ENCODE results near the gene PTPN21.

PTPN21 gene

DNA sequence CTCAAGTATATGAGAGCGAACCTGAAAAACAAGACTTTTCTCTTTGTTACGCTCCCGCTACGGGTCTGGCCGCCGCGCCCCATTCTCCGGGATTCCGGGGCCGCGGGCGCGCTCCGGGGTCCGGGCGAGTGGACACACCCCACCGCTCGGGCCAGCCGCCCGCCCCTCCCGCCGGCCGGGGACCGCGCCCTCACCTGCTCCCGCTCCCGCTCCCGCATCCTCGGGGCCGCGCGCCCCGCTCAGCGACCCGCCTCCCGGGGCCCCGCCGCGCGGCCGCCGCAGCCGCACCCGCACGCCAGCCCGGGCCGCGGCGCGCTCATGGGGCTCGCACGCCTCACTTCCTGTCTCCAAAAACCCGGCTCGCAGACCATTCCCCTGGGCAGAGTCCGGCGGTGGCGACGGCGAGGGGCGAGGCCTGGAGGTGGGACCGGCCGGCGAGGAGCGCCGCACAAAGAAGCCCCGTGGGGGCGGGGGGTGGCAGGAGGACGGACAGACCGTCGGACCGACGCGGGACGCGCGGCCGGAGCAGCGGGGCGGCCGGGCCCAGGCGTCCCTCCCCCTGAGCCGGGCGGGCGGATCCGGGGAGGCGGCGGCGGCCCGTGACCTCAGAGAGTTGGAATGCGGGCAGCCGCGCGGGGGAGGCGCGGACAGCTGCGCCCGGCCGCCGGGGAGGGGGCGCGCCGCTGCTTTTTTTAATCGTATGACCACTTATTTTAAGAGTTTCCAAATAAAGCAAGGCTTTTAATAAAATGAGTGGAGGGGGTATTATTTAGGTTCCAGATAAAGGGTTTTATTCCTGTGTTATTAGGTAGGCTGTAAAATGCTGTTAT lies at the start of gene PTPN21:
Gene PTPN21, minus strand, starts transcription at position 551 of the 830 bp plus-strand sequence. CDS start 4,590 bp downstream, outside the sequence.
- TF ChIP-seq POLR2A (IDR thresholded peaks at IDR 0.05; ENCODE audit: low read length) (no peak), GATA1 (IDR thresholded peaks at IDR 0.05; ENCODE audit: low read depth, low read length) (no peak)
- DNase-seq, result peak; percentile 61 to 64

DNA sequence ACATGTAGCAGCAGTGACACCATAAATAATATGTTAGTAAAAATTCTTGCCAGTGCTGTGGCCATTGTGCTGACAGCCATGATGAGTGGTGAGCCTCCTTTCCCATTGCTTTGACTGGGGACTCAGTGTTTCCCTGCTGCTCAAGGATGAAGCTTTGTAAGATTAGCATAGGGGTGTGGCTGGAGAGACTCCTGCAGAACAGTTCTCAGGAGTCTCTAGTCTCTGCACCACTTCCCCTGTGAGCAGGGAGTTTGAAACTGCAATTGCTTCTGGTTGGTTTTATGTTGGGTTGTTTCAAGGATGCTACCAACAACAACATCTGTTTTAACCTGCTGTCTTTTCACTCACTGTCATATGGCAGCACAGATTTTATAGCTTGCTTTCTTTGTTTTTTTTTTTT lies 49.4 kb upstream of the PTPN21 start:
- TF ChIP-seq POLR2A (IDR thresholded peaks at IDR 0.05; ENCODE audit: low read length) (no peak), GATA1 (IDR thresholded peaks at IDR 0.05; ENCODE audit: low read depth, low read length) (no peak)
- DNase-seq, result no peak

- no peak for TF ChIP-seq POLR2A (IDR thresholded peaks at IDR 0.05; ENCODE audit: low read length)
- no peak for DNase-seq
Observed at GRCh38 chr14:88599761-88600439, 45.1 kb upstream of the PTPN21 start.

DNA sequence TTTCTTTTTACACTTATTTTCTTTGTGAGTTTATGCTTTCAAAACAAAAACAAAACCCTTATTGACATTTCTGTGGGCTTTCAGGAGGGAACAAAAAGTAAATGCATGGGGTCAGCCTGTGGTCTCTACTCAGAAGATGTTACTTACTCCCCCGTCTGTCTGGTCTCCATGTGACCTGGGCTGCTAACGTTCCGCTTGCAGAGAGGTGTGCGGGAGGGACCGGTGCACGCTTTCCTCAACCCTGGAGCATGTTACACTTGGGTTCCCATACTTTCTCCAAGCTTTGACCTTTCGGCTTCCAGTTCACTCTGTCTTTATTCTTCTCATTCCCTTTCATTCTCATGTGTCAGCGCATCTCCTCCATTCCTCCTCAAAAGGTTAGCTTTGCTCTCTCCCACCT lies 44.5 kb upstream of the PTPN21 start:
- TF ChIP-seq GATA1 (IDR thresholded peaks at IDR 0.05; ENCODE audit: low read depth, low read length) (no peak), POLR2A (IDR thresholded peaks at IDR 0.05; ENCODE audit: low read length) (no peak)
- no peak for DNase-seq

GRCh38 chr14:88598097-88598675 lies 43.4 kb upstream of the PTPN21 start:
- TF ChIP-seq GATA1 (IDR thresholded peaks at IDR 0.05; ENCODE audit: low read depth, low read length) (no peak), POLR2A (IDR thresholded peaks at IDR 0.05; ENCODE audit: low read length) (no peak)
- no peak for DNase-seq

- TF ChIP-seq POLR2A (IDR thresholded peaks at IDR 0.05; ENCODE audit: low read length) (no peak), GATA1 (IDR thresholded peaks at IDR 0.05; ENCODE audit: low read depth, low read length) (no peak)
Observed at GRCh38 chr14:88597601-88598000, 42.8 kb upstream of the PTPN21 start.

DNA sequence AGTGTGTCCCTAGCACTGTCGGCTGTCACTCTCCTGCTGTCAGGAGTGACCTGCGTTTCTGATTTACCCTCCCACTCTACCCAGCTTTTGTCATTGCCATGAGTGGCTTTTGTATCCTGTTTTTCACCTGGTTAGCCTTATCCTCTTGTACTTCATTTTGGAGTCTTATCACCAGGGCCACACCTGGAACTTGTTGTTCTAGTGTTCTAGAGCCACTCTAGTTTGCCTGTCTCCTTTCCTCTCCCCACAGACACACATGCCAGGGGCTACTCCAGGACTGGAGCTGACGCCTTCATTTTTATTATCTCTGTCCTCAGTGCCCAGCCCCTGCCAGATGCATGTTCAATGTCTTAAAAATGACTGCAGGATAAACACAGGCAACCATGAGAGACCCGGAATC lies 42.2 kb upstream of the PTPN21 start:
- TF ChIP-seq GATA1 (IDR thresholded peaks at IDR 0.05; ENCODE audit: low read depth, low read length), result no peak
- no peak for TF ChIP-seq POLR2A (IDR thresholded peaks at IDR 0.05; ENCODE audit: low read length)
- no peak for DNase-seq

More at GRCh38 chr14:88597601-88598000, 42.8 kb upstream of the PTPN21 start:
- DNase-seq, result no peak

- no peak for DNase-seq
- no peak for TF ChIP-seq GATA1 (IDR thresholded peaks at IDR 0.05; ENCODE audit: low read depth, low read length)
- no peak for TF ChIP-seq POLR2A (IDR thresholded peaks at IDR 0.05; ENCODE audit: low read length)
Observed at GRCh38 chr14:88592031-88592430, 37.2 kb upstream of the PTPN21 start.

GRCh38 chr14:88590173-88590572 lies 35.4 kb upstream of the PTPN21 start:
- no peak for DNase-seq
- no peak for TF ChIP-seq POLR2A (IDR thresholded peaks at IDR 0.05; ENCODE audit: low read length)
- TF ChIP-seq GATA1 (IDR thresholded peaks at IDR 0.05; ENCODE audit: low read depth, low read length), result no peak

DNA sequence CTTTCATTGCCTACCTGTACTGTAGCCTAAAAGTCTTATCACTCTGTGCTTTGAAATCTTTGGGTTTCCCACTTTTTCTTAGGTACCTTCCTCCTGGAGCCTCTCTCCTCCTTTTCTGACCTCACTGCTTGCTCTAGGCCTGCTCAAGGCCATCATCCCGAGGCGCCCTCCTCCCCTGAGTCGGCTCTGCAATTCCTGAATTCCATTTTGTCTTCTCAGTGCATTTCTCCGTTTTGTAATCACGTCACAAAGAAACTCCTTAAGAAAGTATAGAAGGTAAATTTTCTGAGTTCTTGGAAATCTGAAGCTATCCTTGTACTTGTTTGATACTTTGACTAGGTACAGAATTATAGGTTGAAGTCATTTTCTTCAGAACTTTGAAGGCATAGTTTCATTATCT lies 33.3 kb upstream of the PTPN21 start:
- no peak for DNase-seq
- no peak for TF ChIP-seq GATA1 (IDR thresholded peaks at IDR 0.05; ENCODE audit: low read depth, low read length)
- no peak for TF ChIP-seq POLR2A (IDR thresholded peaks at IDR 0.05; ENCODE audit: low read length)

- TF ChIP-seq POLR2A (IDR thresholded peaks at IDR 0.05; ENCODE audit: low read length) (no peak), GATA1 (IDR thresholded peaks at IDR 0.05; ENCODE audit: low read depth, low read length) (no peak)
- no peak for DNase-seq
Observed at GRCh38 chr14:88584451-88584850, 29.6 kb upstream of the PTPN21 start.

- TF ChIP-seq GATA1 (IDR thresholded peaks at IDR 0.05; ENCODE audit: low read depth, low read length) (no peak), POLR2A (IDR thresholded peaks at IDR 0.05; ENCODE audit: low read length) (no peak)
- no peak for DNase-seq
Observed at GRCh38 chr14:88576222-88576621, 21.4 kb upstream of the PTPN21 start.

- no peak for DNase-seq
Observed at GRCh38 chr14:88572117-88572516, 17.3 kb upstream of the PTPN21 start.

DNA sequence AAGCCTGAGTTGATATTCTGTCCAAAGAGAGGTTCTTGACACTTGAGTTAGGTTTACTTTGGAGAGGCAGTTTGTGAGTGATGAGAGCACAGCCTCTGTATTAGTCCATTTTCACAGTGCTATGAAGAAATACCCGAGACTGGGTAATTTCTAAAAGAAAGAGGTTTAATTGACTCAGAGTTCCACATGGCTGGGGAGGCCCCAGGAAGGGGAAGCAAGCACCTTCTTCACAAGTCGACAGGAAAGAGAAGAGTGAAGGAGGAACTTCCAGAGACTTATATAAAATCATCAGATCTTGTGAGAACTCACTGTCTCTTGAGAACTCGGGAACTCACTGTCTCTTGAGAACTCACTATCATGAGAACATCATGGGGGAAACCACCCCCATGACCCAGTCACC lies 13.4 kb upstream of the PTPN21 start:
- TF ChIP-seq POLR2A (IDR thresholded peaks at IDR 0.05; ENCODE audit: low read length), result no peak
- TF ChIP-seq GATA1 (IDR thresholded peaks at IDR 0.05; ENCODE audit: low read depth, low read length), result no peak
- DNase-seq, result no peak

More at GRCh38 chr14:88572117-88572516, 17.3 kb upstream of the PTPN21 start:
- no peak for TF ChIP-seq POLR2A (IDR thresholded peaks at IDR 0.05; ENCODE audit: low read length)
- no peak for TF ChIP-seq GATA1 (IDR thresholded peaks at IDR 0.05; ENCODE audit: low read depth, low read length)

Data from erythroblast (primary cell).